HG03469 (cell line): Measurements from ENCODE around the gene DAB1.

Experiments used
- ATAC-seq: cut with Tn5 transposase; IDR thresholded peaks from one replicate; pipeline ENCODE4 v1.9.1; 2021; ENCODE audit warnings: mild to moderate bottlenecking, moderate library complexity, moderate number of reproducible peaks; ENCODE audit not compliant: unreplicated experiment

DAB1 gene

GRCh38 chr1:57423656-57424211, at the start of gene DAB1:
DAB1 (minus strand) TSS chr1:57424060; CDS start chr1:57291030, 133,030 bp downstream.
- ATAC-seq: no peak

- ATAC-seq: no peak
Measured at GRCh38 chr1:57473448-57473847, 49.6 kb upstream of the DAB1 start.

GRCh38 chr1:57471995-57472394, 48.1 kb upstream of the DAB1 start:
- no peak for ATAC-seq

- no peak for ATAC-seq
Measured at GRCh38 chr1:57470036-57470435, 46.2 kb upstream of the DAB1 start.

GRCh38 chr1:57468641-57469523, 45.0 kb upstream of the DAB1 start:
- no peak for ATAC-seq

- ATAC-seq: no peak
Measured at GRCh38 chr1:57467830-57468229, 44.0 kb upstream of the DAB1 start.

- no peak for ATAC-seq
Measured at GRCh38 chr1:57464756-57465155, 40.9 kb upstream of the DAB1 start.

GRCh38 chr1:57463343-57463742, 39.5 kb upstream of the DAB1 start:
- ATAC-seq: no peak

GRCh38 chr1:57461405-57461804, 37.5 kb upstream of the DAB1 start:
- no peak for ATAC-seq

GRCh38 chr1:57451516-57451915, 27.7 kb upstream of the DAB1 start:
- no peak for ATAC-seq

GRCh38 chr1:57450981-57451380, 27.1 kb upstream of the DAB1 start:
- no peak for ATAC-seq

GRCh38 chr1:57447551-57447950, 23.7 kb upstream of the DAB1 start:
- ATAC-seq: no peak

GRCh38 chr1:57443004-57443403, 19.1 kb upstream of the DAB1 start:
- no peak for ATAC-seq

- ATAC-seq: no peak
Measured at GRCh38 chr1:57440096-57440495, 16.2 kb upstream of the DAB1 start.

GRCh38 chr1:57431400-57431799, 7.5 kb upstream of the DAB1 start:
- no peak for ATAC-seq

GRCh38 chr1:57424231-57425027, 569 bp upstream of the DAB1 start:
- no peak for ATAC-seq

- ATAC-seq: no peak
Measured at GRCh38 chr1:57423135-57423655, 665 bp downstream of the DAB1 start.

- ATAC-seq: no peak
Measured at GRCh38 chr1:57422271-57423134, 1.4 kb downstream of the DAB1 start.

- ATAC-seq: no peak
Measured at GRCh38 chr1:57421806-57422205, 2.1 kb downstream of the DAB1 start.

GRCh38 chr1:57420981-57421785, 2.7 kb downstream of the DAB1 start:
- no peak for ATAC-seq
